ENCODE results near the gene SHISA9.

DNA sequence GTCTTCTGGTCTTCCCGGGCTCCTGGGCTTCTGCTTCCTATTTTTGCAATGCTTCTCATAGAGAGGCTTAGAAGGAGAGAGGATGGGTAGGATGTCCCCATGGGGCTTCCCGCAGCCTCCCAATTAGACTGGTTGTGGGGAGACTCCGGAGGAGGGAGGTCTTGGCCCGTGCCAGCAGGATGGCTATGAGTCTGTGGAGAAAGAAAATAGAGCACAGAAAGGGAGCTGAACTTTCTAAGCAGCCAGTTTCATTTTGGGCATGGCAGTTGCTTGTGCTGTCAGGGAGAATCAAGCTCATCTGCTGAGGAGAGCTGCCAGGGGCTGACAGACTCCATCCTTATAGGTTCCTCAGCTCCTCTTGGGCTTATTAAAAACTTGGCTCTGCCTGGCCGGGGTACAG lies 204.0 kb downstream of the SHISA9 start:
- TF ChIP-seq, protein P1, sequence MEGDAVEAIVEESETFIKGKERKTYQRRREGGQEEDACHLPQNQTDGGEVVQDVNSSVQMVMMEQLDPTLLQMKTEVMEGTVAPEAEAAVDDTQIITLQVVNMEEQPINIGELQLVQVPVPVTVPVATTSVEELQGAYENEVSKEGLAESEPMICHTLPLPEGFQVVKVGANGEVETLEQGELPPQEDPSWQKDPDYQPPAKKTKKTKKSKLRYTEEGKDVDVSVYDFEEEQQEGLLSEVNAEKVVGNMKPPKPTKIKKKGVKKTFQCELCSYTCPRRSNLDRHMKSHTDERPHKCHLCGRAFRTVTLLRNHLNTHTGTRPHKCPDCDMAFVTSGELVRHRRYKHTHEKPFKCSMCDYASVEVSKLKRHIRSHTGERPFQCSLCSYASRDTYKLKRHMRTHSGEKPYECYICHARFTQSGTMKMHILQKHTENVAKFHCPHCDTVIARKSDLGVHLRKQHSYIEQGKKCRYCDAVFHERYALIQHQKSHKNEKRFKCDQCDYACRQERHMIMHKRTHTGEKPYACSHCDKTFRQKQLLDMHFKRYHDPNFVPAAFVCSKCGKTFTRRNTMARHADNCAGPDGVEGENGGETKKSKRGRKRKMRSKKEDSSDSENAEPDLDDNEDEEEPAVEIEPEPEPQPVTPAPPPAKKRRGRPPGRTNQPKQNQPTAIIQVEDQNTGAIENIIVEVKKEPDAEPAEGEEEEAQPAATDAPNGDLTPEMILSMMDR (IDR thresholded peaks at IDR 0.05), result no peak
- TF ChIP-seq POLR2A (IDR thresholded peaks at IDR 0.05), result no peak
